Suprapubic skin (tissue), 3 donors: Measurements from ENCODE around the gene PLXDC2.

ENCODE experiments used
- CTCF ChIP-seq, 2 donors: fragments of 200-600 bp in 1 of 2; fragments of 450-650 bp in 1 of 2; sonication (generic) in 1 of 2; IDR thresholded peaks; one replicate each; pipeline ENCODE4 v1.5.1; 2016 to 2019; ENCODE audit warnings: antibody characterized with exemption in 2 of 2, mild to moderate bottlenecking in 1 of 2, moderate library complexity in 1 of 2
- EP300 ChIP-seq: sonication (generic); formaldehyde crosslinking; IDR thresholded peaks from one replicate; pipeline ENCODE4 v1.6.1; 2017; ENCODE audit warnings: antibody characterized with exemption
- POLR2A ChIP-seq, 2 donors: fragments of 450-650 bp; IDR thresholded peaks; one replicate each; pipeline ENCODE4 v1.6.1; 2017; ENCODE audit warnings: antibody characterized with exemption in 2 of 2, mild to moderate bottlenecking in 2 of 2, moderate library complexity in 2 of 2

DNA sequence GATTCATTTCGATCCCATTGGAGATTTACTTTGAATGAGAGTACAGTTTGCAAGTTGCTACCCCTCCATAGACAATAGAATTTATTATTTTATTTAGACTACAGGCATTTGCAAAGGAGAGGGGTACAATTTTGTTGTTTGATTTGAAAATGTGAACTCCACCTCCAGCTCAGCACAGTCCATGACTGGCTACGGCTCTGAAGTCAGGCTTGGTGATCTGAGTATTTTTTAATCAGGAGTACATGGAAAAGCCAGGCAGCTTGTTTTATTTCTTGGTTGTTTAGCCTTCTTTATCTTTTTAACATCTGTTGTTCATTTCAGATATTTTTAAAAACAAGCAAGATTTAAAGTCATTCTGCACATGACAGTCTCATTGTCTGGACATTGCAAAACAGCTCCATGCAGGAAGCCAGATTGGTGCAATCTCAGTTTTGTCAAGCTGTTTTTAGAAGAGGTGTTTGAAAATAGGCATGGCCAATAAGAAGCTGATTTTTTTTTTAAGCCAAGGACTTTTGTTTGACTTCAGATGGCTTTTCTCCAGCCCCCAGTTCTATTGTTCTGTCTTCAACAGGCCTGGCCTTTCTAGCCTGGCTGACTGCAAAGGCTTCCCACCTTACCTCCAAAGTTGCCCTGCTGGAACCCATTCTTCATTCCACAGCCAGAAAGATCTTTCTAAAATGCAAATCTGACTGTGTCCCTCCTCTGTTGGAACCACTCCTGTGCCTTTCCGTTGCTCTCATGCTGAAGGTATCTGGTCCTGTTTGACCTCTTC, 12.2 kb downstream of the PLXDC2 start:
- no peak for TF ChIP-seq EP300
- TF ChIP-seq POLR2A (IDR thresholded peaks at IDR 0.05) = no peak
- no peak for TF ChIP-seq CTCF (IDR thresholded peaks at IDR 0.05)
